Fibroblast of pulmonary artery (primary cell): ENCODE measurements around the gene PPP1CA.

ENCODE experiments used
- DNase-seq: peaks from one replicate; pipeline ENCODE4 v3.0.0-alpha.2; 2010; ENCODE audit warnings: low read depth
- H3K4me3 ChIP-seq: replicated peaks from 2 replicates; pipeline ENCODE4 v1.5.1; 2011; ENCODE audit warnings: low read depth, mild to moderate bottlenecking, control low read depth, low read length, moderate library complexity
- TF ChIP-seq, protein P1 (sequence below): IDR thresholded peaks from 2 replicates; pipeline ENCODE4 v1.5.1; 2011; ENCODE audit warnings: mild to moderate bottlenecking, control low read depth, low read length, inconsistent platforms; ENCODE audit errors: missing control alignments

PPP1CA gene

GRCh38 chr11:67408437-67409200, 7.0 kb upstream of the PPP1CA start:
- TF ChIP-seq, protein P1, sequence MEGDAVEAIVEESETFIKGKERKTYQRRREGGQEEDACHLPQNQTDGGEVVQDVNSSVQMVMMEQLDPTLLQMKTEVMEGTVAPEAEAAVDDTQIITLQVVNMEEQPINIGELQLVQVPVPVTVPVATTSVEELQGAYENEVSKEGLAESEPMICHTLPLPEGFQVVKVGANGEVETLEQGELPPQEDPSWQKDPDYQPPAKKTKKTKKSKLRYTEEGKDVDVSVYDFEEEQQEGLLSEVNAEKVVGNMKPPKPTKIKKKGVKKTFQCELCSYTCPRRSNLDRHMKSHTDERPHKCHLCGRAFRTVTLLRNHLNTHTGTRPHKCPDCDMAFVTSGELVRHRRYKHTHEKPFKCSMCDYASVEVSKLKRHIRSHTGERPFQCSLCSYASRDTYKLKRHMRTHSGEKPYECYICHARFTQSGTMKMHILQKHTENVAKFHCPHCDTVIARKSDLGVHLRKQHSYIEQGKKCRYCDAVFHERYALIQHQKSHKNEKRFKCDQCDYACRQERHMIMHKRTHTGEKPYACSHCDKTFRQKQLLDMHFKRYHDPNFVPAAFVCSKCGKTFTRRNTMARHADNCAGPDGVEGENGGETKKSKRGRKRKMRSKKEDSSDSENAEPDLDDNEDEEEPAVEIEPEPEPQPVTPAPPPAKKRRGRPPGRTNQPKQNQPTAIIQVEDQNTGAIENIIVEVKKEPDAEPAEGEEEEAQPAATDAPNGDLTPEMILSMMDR, result no peak
- DNase-seq, result no peak
- H3K4me3 ChIP-seq, result no peak overlapping the region

DNA sequence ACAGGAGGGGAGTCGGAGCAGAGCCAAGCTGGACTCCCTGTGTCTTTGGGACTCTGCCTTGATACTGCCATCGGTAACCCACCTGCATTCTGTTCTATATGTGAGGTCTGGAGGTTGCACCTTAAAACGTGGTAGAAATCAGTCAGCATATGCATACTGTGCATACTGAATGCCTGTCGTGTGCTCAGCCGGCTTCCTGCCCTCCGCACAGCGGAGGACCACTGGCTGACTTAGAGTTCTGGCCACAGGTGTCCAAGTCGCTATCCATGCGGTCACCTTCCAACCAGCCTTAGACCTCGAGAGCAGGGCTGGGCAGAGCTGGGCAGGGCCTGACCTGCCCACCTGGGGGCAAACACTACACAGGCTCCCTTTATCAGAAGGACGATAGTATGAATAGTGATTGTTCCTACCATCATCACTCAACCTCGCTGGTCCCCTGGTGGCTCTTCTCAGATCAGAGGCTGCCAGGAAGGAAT, 6.1 kb upstream of the PPP1CA start:
- no peak for DNase-seq
- TF ChIP-seq, protein P1, result no peak
- H3K4me3 ChIP-seq, result no peak overlapping the region

DNA sequence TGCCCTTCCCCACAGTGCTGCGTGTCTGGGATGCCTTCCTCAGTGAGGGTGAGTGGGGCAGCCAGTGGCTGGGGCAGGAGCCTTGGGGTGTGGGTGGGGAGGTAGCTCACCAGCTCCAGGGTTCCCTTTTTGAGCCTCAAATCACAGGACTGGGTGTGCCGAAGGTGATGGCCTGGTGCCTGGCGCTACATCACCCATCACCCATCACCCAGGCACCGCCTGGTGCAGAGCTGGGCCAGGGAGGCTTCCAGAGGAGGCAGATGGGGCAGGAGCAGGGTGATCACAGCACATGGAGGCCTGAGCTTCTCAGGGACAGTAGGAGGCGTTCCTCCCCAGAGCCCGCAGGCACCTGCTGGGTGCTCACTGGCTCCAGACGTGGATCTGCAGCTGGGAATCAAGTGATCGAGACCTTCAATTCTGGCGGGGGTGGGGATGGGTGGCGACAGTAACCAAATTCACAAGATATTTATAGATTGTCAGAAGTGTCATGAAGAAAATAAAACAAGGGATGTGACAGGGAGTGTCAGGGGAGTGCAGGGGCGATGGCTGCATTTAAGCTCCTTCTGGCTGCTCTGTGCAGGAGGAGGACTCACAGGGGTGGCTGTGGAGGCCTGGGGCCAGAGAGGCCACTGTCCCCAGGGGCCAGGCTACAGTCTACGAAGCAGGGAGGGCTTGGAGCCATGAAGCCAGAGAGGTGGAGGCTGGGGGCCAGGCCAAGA, 5.5 kb upstream of the PPP1CA start:
- TF ChIP-seq, protein P1, result no peak
- no peak for DNase-seq
- H3K4me3 ChIP-seq, result no peak overlapping the region

DNA sequence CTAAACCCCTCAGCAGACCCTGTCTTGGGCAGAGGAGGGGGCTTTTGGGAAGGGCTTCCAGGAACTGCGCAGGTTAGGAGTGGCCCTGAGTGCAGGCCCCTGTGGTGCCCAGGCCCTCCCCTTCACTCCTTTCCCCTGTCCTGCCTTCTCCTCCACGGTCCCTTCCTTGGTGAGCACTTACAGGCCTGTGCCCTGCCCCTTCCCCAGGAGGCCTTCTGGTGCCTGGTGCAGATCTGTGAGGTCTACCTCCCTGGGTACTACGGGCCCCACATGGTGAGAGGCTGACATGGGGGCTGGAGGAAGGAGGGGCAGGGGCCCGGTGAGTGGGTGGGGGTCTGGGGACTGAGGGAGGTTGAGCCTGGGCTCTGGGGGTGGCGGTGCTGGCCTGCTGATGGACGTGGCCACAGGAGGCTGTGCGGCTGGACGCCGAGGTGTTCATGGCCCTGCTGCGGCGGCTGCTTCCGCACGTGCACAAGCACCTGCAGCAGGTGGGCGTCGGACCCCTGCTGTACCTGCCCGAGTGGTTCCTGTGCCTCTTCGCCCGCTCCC, 4.8 kb upstream of the PPP1CA start:
- TF ChIP-seq, protein P1, result no peak
- no peak for DNase-seq
- no peak overlapping the region for H3K4me3 ChIP-seq

DNA sequence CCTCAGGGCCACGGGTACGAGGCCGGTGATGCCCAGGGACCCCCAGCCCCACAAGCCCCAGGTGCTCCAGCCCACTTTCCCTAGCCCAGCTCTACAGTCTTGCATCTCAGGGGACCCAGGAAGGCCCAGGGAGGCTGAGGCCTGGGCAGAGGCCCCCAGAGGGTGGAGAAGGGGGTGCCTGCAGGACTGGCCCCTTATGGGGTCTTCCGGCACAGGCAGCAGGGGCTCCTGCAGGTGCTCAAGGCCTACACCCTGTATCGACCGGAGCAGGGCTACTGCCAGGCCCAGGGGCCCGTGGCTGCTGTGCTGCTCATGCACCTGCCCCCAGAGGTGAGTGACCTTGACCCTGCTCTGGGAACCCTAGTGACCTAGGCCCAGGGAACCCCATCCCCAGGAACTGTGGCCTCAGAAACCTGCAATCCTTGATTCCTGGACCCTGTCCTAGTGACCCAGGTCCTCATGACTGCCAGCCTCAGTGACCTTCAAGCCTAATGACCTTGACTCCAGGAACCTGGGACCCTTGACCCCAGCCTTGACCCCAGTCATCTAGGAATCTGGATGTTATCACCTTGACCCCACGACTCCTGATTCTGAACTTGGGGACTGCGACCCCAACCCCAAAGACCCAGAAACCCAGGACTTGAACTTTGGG, 4.2 kb upstream of the PPP1CA start:
- no peak overlapping the region for H3K4me3 ChIP-seq
- TF ChIP-seq, protein P1, result no peak
- DNase-seq, result no peak

DNA sequence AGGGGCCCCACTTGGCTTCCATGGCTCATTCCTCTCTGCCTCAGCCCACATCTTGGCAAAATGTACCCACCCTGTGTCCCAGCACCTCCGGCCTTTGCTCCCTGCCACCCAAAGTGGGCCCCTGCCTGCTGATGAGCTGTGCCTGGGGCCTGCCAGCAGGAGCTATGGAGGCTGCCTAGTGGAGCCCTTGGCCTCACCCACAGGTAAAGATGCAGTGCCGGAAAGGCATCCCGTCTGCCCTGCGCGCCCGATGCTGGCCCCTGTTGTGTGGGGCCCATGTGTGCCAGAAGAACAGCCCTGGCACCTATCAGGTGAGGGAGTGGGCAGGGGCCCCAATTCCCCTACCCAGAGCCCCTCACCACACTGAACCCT, 3.5 kb upstream of the PPP1CA start:
- H3K4me3 ChIP-seq, result no peak overlapping the region
- DNase-seq, result no peak
- TF ChIP-seq, protein P1, result no peak
